ENCODE results near the gene NMNAT2. TPM values are rescaled to one million over a fixed set of nuclear protein-coding genes. Genes with fewer than 3 reads are reported as not detected.

Gene NMNAT2
- total RNA-seq, 1 donor from 2014 or later, result 0.50 TPM

DNA sequence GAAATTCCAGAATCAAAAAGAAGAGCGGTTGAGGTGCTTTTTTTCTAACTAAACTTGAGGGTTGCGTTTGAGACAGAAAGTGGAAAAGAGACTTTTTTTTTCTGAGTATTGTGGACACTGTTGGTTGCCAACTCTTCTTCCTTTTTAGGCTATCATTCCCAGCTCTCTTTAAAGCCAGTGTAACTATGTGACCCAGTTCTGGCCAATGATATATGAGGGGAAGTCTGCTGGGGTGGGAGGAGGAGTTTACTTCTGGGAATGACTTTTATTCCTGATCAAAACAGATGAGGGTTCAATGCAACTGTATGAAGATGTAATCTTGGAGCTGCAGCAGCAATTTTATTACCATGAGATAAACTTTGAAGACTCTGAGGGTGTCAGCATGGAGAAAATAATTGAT is 17.3 kb upstream of the NMNAT2 start:
- Histone ChIP-seq H3K4me1 (ENCODE audit: insufficient read depth, low read length) (no peaks in the 10 kb centered on the region), H4K20me1 (ENCODE audit: insufficient read depth, low read length) (no peaks in the 10 kb centered on the region), H3K9ac (ENCODE audit: low read length) (no peak overlapping the region), H3K27ac (ENCODE audit: low read depth, low read length) (no peak overlapping the region), H3K4me2 (ENCODE audit: low read length) (no peak overlapping the region), H3K4me3 (ENCODE audit: insufficient read depth, low read depth, low read length) (no peak overlapping the region), H3K9me3 (ENCODE audit: insufficient read depth, low read depth, low read length) (no peaks in the 10 kb centered on the region), H3K36me3 (ENCODE audit: insufficient read depth, low read length) (no peaks in the 10 kb centered on the region), H2AFZ (ENCODE audit: low read depth, low read length) (no peak overlapping the region), H3K27me3 (ENCODE audit: insufficient read depth, low read length) (no peaks in the 10 kb centered on the region), H3K79me2 (ENCODE audit: insufficient read depth, low read length) (no peaks in the 10 kb centered on the region)
- FAIRE-seq (no peak), DNase-seq (ENCODE audit: low read depth) (no peak)
- Mint-ChIP-seq H3K9me3 (ENCODE audit: unreplicated experiment) (no peaks in the 10 kb centered on the region), H3K27ac (ENCODE audit: unreplicated experiment) (no peak overlapping the region), H3K36me3 (ENCODE audit: low read depth, unreplicated experiment) (no peaks in the 10 kb centered on the region), H3K27me3 (ENCODE audit: low read depth, unreplicated experiment) (peaks cover 3% of the 10 kb centered on the region), H3K4me1 (ENCODE audit: low read depth, unreplicated experiment) (no peaks in the 10 kb centered on the region), H3K4me3 (ENCODE audit: unreplicated experiment) (no peak overlapping the region)
- TF ChIP-seq EZH2 (IDR thresholded peaks at IDR 0.05; ENCODE audit: insufficient read depth, low read length), result no peak
- TF ChIP-seq, protein P1, sequence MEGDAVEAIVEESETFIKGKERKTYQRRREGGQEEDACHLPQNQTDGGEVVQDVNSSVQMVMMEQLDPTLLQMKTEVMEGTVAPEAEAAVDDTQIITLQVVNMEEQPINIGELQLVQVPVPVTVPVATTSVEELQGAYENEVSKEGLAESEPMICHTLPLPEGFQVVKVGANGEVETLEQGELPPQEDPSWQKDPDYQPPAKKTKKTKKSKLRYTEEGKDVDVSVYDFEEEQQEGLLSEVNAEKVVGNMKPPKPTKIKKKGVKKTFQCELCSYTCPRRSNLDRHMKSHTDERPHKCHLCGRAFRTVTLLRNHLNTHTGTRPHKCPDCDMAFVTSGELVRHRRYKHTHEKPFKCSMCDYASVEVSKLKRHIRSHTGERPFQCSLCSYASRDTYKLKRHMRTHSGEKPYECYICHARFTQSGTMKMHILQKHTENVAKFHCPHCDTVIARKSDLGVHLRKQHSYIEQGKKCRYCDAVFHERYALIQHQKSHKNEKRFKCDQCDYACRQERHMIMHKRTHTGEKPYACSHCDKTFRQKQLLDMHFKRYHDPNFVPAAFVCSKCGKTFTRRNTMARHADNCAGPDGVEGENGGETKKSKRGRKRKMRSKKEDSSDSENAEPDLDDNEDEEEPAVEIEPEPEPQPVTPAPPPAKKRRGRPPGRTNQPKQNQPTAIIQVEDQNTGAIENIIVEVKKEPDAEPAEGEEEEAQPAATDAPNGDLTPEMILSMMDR (IDR thresholded peaks at IDR 0.05; ENCODE audit: insufficient read depth, low read depth, low read length), result no peak

DNA sequence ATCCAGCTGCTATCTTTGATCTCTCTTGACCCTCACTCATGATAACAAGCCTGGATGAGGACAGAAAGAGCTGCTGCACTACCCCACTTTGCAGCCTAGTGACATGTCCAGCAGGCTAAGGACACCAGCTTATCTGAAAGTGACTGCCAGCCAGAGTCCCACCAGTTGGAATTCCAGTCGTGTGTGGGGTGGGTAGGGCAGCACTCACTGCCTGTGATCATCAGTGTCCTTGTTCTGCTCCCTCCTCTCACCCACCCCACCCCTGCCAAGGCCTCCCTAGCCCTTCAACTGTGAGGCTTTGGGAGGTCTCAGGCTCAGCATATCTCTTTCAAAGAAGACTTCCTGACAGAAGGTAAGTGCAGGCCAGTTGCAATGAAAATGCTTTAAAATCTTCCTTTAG is 15.5 kb upstream of the NMNAT2 start:
- Histone ChIP-seq H3K27me3 (ENCODE audit: insufficient read depth, low read length) (no peaks in the 10 kb centered on the region), H3K9me3 (ENCODE audit: insufficient read depth, low read depth, low read length) (no peaks in the 10 kb centered on the region), H3K36me3 (ENCODE audit: insufficient read depth, low read length) (no peaks in the 10 kb centered on the region), H3K9ac (ENCODE audit: low read length) (no peak overlapping the region), H3K4me2 (ENCODE audit: low read length) (no peak overlapping the region), H4K20me1 (ENCODE audit: insufficient read depth, low read length) (no peaks in the 10 kb centered on the region), H3K27ac (ENCODE audit: low read depth, low read length) (no peak overlapping the region), H2AFZ (ENCODE audit: low read depth, low read length) (no peak overlapping the region), H3K4me3 (ENCODE audit: insufficient read depth, low read depth, low read length) (no peak overlapping the region), H3K79me2 (ENCODE audit: insufficient read depth, low read length) (no peaks in the 10 kb centered on the region), H3K4me1 (ENCODE audit: insufficient read depth, low read length) (no peaks in the 10 kb centered on the region)
- TF ChIP-seq, protein P1 (IDR thresholded peaks at IDR 0.05; ENCODE audit: insufficient read depth, low read depth, low read length), result no peak
- no peak for TF ChIP-seq EZH2 (IDR thresholded peaks at IDR 0.05; ENCODE audit: insufficient read depth, low read length)
- Mint-ChIP-seq H3K27ac (ENCODE audit: unreplicated experiment) (no peak overlapping the region), H3K9me3 (ENCODE audit: unreplicated experiment) (no peaks in the 10 kb centered on the region), H3K4me1 (ENCODE audit: low read depth, unreplicated experiment) (no peaks in the 10 kb centered on the region), H3K36me3 (ENCODE audit: low read depth, unreplicated experiment) (no peaks in the 10 kb centered on the region), H3K27me3 (ENCODE audit: low read depth, unreplicated experiment) (peaks cover 3% of the 10 kb centered on the region), H3K4me3 (ENCODE audit: unreplicated experiment) (no peak overlapping the region)
- FAIRE-seq, result no peak
- DNase-seq (ENCODE audit: low read depth), result no peak

DNA sequence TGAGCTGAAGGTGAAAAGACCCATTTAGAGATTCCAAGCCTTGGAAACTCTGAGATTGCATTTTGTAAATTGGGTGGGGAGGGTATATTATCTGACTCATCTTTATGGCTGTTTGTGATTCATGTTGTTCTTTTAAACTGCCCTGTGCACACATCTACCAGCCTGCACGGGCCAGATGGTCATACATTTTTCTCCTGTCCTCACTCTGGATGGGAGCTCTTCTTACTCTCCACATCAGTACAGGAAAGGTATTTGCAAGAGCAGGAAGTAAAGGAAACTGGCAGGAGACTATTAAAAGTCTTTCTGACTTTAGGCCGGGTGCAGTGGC is 14.3 kb upstream of the NMNAT2 start:
- no peaks in the 10 kb centered on the region for H3K27me3 ChIP-seq (ENCODE audit: insufficient read depth, low read length)
- H4K20me1 ChIP-seq (ENCODE audit: insufficient read depth, low read length), result no peaks in the 10 kb centered on the region
- no peaks in the 10 kb centered on the region for H3K36me3 ChIP-seq (ENCODE audit: insufficient read depth, low read length)
- H3K4me2 ChIP-seq (ENCODE audit: low read length), result no peak overlapping the region
- Mint-ChIP-seq H3K36me3 (ENCODE audit: low read depth, unreplicated experiment) (no peaks in the 10 kb centered on the region), H3K27me3 (ENCODE audit: low read depth, unreplicated experiment) (peaks cover 3% of the 10 kb centered on the region), H3K4me1 (ENCODE audit: low read depth, unreplicated experiment) (no peaks in the 10 kb centered on the region), H3K4me3 (ENCODE audit: unreplicated experiment) (no peak overlapping the region), H3K9me3 (ENCODE audit: unreplicated experiment) (no peaks in the 10 kb centered on the region), H3K27ac (ENCODE audit: unreplicated experiment) (no peak overlapping the region)
- no peak for TF ChIP-seq EZH2 (IDR thresholded peaks at IDR 0.05; ENCODE audit: insufficient read depth, low read length)
- TF ChIP-seq, protein P1 (IDR thresholded peaks at IDR 0.05; ENCODE audit: insufficient read depth, low read depth, low read length), result no peak
- no peaks in the 10 kb centered on the region for H3K79me2 ChIP-seq (ENCODE audit: insufficient read depth, low read length)
- no peaks in the 10 kb centered on the region for H3K9me3 ChIP-seq (ENCODE audit: insufficient read depth, low read depth, low read length)
- H3K4me1 ChIP-seq (ENCODE audit: insufficient read depth, low read length), result no peaks in the 10 kb centered on the region
- no peak overlapping the region for H2AFZ ChIP-seq (ENCODE audit: low read depth, low read length)
- no peak overlapping the region for H3K4me3 ChIP-seq (ENCODE audit: insufficient read depth, low read depth, low read length)
- H3K9ac ChIP-seq (ENCODE audit: low read length), result no peak overlapping the region
- no peak for DNase-seq (ENCODE audit: low read depth)
- H3K27ac ChIP-seq (ENCODE audit: low read depth, low read length), result no peak overlapping the region
- FAIRE-seq, result no peak
